B cell (primary cell): ENCODE results near the gene ZNF587B. TPM values are rescaled to one million over a fixed set of nuclear protein-coding genes. Genes with fewer than 3 reads are reported as not detected.
A peak's percentile ranks its signal among the peaks of the same experiment; 100 is the strongest.
"Not testable (repeated sequence)": the region's sequence is repeated elsewhere in the genome, so short reads cannot be mapped to it uniquely, and the experiment has no call there.

ENCODE experiments used
- ATAC-seq: fragments of 200-7000 bp; cut with Tn5 transposase; one replicate; pipeline ENCODE4 v1.10.0; 2021; ENCODE audit warnings: low read depth, mild to moderate bottlenecking, moderate number of reproducible peaks, moderate library complexity
- CTCF ChIA-PET: fragments of 350-600 bp; sonication (Branson Sonifier 250); formaldehyde crosslinking; loops from one replicate; lab custom pipeline; 2021; ENCODE audit warnings: antibody characterized with exemption, inconsistent platforms; lab: Charles Lee
- POLR2A ChIA-PET: fragments of 350-600 bp; sonication (Branson Sonifier 250); formaldehyde crosslinking; loops from one replicate; lab custom pipeline; 2021; ENCODE audit warnings: antibody characterized with exemption; lab: Charles Lee
- DNase-seq: peaks from one replicate; pipeline ENCODE4 v3.0.0; 2013
- H2AFZ ChIP-seq: 2 replicates; pipeline ENCODE4 v1.6.1; 2012; ENCODE audit warnings: mild to moderate bottlenecking, low read depth, low read length; ENCODE audit not compliant: insufficient read depth, poor library complexity, severe bottlenecking
- H3K27ac ChIP-seq, 2 donors: 1 replicate in 1 of 2; 2 replicates in 1 of 2; pipeline ENCODE4 v1.5.1; 2012 to 2013; ENCODE audit warnings: low read length in 2 of 2, mild to moderate bottlenecking in 2 of 2, moderate library complexity in 1 of 2
- H3K27me3 ChIP-seq, 4 experiments: fragments of 200-600 bp in 1 of 4; sonication (generic) in 1 of 4; replicated peaks in 1 of 4; 1 replicate in 2 of 4; 2 replicates in 2 of 4; pipeline versions ENCODE4 v1.6.1 to v1.7.0; 2013 to 2016; ENCODE audit warnings: low read length in 3 of 4, mild to moderate bottlenecking in 2 of 4, mixed read lengths in 1 of 4, moderate library complexity in 1 of 4; ENCODE audit not compliant: insufficient read depth in 4 of 4, control insufficient read depth in 3 of 4; ENCODE audit errors: control extremely low read depth in 1 of 4
- H3K36me3 ChIP-seq, 2 experiments: replicated peaks in 1 of 2; 1 replicate in 1 of 2; 2 replicates in 1 of 2; pipeline versions ENCODE4 v1.6.1 to v1.7.1; 2013; ENCODE audit warnings: low read length in 1 of 2; ENCODE audit not compliant: insufficient read depth in 2 of 2, control insufficient read depth in 1 of 2; ENCODE audit errors: control extremely low read depth in 1 of 2, extremely low read depth in 1 of 2
- H3K4me1 ChIP-seq, 2 donors: fragments of 200-600 bp in 1 of 2; sonication (generic) in 1 of 2; 1 replicate in 1 of 2; 2 replicates in 1 of 2; pipeline versions ENCODE4 v1.5.1 to v1.6.1; 2013 to 2017; ENCODE audit warnings: low read length in 2 of 2; ENCODE audit not compliant: control insufficient read depth in 2 of 2, insufficient read depth in 2 of 2
- H3K4me2 ChIP-seq: replicated peaks from 2 replicates; pipeline ENCODE3; 2012; ENCODE audit warnings: mild to moderate bottlenecking, low read depth, low read length; ENCODE audit not compliant: poor library complexity, severe bottlenecking
- H3K4me3 ChIP-seq, 5 experiments: fragments of 200-600 bp in 1 of 5; sonication (generic) in 1 of 5; 1 replicate in 3 of 5; 2 replicates in 2 of 5; pipeline versions ENCODE4 v1.5.1 to v1.7.0; 2011 to 2016; ENCODE audit warnings: low read length in 4 of 5, mild to moderate bottlenecking in 4 of 5, low read depth in 2 of 5, control low read depth in 1 of 5, moderate library complexity in 1 of 5; ENCODE audit not compliant: insufficient read depth in 1 of 5; ENCODE audit errors: control extremely low read depth in 1 of 5, extremely low read depth in 1 of 5
- H3K79me2 ChIP-seq: fragments of 200-600 bp; sonication (generic); one replicate; pipeline ENCODE4 v1.6.0; 2016; ENCODE audit warnings: low read length; ENCODE audit not compliant: control insufficient read depth, insufficient read depth
- H3K9ac ChIP-seq: fragments of 200-600 bp; sonication (generic); 2 replicates; pipeline ENCODE4 v1.6.1; 2017; ENCODE audit warnings: mild to moderate bottlenecking, low read length, moderate library complexity
- H3K9me3 ChIP-seq, 3 donors: one replicate each; pipeline versions ENCODE4 v1.6.1 to v1.7.1; 2013; ENCODE audit warnings: low read length in 2 of 3; ENCODE audit not compliant: control insufficient read depth in 2 of 3, insufficient read depth in 1 of 3; ENCODE audit errors: control extremely low read depth in 1 of 3
- H4K20me1 ChIP-seq: 2 replicates; pipeline ENCODE4 v1.6.0; 2012; ENCODE audit warnings: mild to moderate bottlenecking, low read length; ENCODE audit not compliant: insufficient read depth, control insufficient read depth, poor library complexity, severe bottlenecking
- H3K27ac Mint-ChIP-seq: one replicate; pipeline ENCODE4 v1.8.0; 2021; ENCODE audit warnings: mixed read lengths
- H3K27me3 Mint-ChIP-seq: one replicate; pipeline ENCODE4 v1.8.0; 2021; ENCODE audit warnings: mixed read lengths
- H3K4me1 Mint-ChIP-seq: one replicate; pipeline ENCODE4 v1.8.0; 2021; ENCODE audit warnings: mixed read lengths
- H3K4me3 Mint-ChIP-seq: one replicate; pipeline ENCODE4 v1.8.0; 2021; ENCODE audit warnings: mixed read lengths
- H3K9me3 Mint-ChIP-seq: one replicate; pipeline ENCODE4 v1.8.0; 2022; ENCODE audit warnings: mixed read lengths; ENCODE audit not compliant: insufficient read depth
- WGBS: methylation state at CpG from one replicate; pipeline ENCODE4 v1.1.5; 2013; ENCODE audit warnings: missing lambda C conversion rate; ENCODE audit not compliant: insufficient coverage; 5-methylcytosine and 5-hydroxymethylcytosine counted together
- intact Hi-C: fragments of 100-400 bp; cut with micrococcal nuclease; formaldehyde crosslinking; loops from one replicate; pipeline ENCODE4 v1.10.0; 2022
- polyA plus RNA-seq: library from polyadenylated mRNA; depleted of rRNA; stranded (reverse); fragments of >200 nt; gene quantifications from 2 replicates; pipeline ENCODE4 v1.2.3, GENCODE V29; 2012
- total RNA-seq, 2 donors: library from RNA; stranded (reverse); fragments of 120-200 nt in 1 of 2; gene quantifications; 1 replicate in 1 of 2; 2 replicates in 1 of 2; pipeline versions ENCODE4 v1.2.3 to v1.2.4, GENCODE V29; 2013 to 2022

Gene ZNF587B
- total and polyA plus RNA-seq, 2 donors (not counting 1 experiment from before 2014, with no cell fraction given), result 9.9 to 29.1 TPM

GRCh38 chr19:57823155-57823554 lies 6.9 kb upstream of the ZNF587B start:
- DNase-seq, intact Hi-C loops, H3K4me3 ChIP-seq, H3K4me2 ChIP-seq, ATAC-seq, POLR2A ChIA-PET, H3K36me3 ChIP-seq, H2AFZ ChIP-seq, H3K9me3 Mint-ChIP-seq, H3K9ac ChIP-seq, H4K20me1 ChIP-seq, H3K27ac ChIP-seq, H3K4me3 Mint-ChIP-seq, H3K27me3 Mint-ChIP-seq, H3K9me3 ChIP-seq, CTCF ChIA-PET, H3K27me3 ChIP-seq: not testable (repeated sequence)
- WGBS, result 100% methylated on average over 1 of the region's 2 CpGs
- H3K79me2 ChIP-seq, result peaks cover 60% of the 10 kb centered on the region
- H3K4me1 ChIP-seq, result peaks cover 9 to 10% of the 10 kb centered on the region in 2 donors
- peaks cover 49% of the 10 kb centered on the region for H3K4me1 Mint-ChIP-seq
- H3K27ac Mint-ChIP-seq, result peak overlapping the region; percentile 46

DNA sequence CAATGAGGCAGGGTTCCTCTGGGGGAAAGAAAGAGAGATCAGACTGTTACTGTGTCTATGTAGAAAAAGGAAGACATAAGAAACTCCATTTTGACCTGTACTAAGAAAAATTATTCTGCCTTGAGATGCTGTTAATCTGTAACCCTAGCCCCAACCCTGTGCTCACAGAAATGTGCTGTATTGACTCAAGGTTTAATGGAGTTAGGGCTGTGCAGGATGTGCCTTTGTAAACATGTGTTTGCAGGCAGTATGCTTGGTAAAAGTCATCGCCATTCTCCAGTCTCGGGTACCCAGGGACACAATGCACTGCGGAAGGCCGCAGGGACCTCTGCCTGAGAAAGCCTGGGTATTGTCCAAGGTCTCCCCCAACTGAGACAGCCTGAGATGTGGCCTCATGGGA lies 6.5 kb upstream of the ZNF587B start:
- DNase-seq, H4K20me1 ChIP-seq, H3K27me3 Mint-ChIP-seq, H3K4me3 Mint-ChIP-seq, H3K27me3 ChIP-seq, H3K4me2 ChIP-seq, H3K9ac ChIP-seq, H3K36me3 ChIP-seq, ATAC-seq, H3K27ac Mint-ChIP-seq, POLR2A ChIA-PET, H3K9me3 ChIP-seq, CTCF ChIA-PET, H3K4me3 ChIP-seq, H2AFZ ChIP-seq, H3K9me3 Mint-ChIP-seq, H3K27ac ChIP-seq, intact Hi-C loops: not testable (repeated sequence)
- Histone ChIP-seq H3K4me1 (peaks cover 9 to 10% of the 10 kb centered on the region in 2 donors), H3K79me2 (peaks cover 60% of the 10 kb centered on the region)
- 93% methylated on average over 2 of the region's 4 CpGs for WGBS
- peaks cover 46% of the 10 kb centered on the region for H3K4me1 Mint-ChIP-seq
